ENCODE results near the gene FYCO1. TPM values are rescaled to one million over a fixed set of nuclear protein-coding genes. Genes with fewer than 3 reads are reported as not detected.

The FYCO1 gene
- total RNA-seq, 2 experiments from 2014 or later: 9.4 to 15.2 TPM

DNA sequence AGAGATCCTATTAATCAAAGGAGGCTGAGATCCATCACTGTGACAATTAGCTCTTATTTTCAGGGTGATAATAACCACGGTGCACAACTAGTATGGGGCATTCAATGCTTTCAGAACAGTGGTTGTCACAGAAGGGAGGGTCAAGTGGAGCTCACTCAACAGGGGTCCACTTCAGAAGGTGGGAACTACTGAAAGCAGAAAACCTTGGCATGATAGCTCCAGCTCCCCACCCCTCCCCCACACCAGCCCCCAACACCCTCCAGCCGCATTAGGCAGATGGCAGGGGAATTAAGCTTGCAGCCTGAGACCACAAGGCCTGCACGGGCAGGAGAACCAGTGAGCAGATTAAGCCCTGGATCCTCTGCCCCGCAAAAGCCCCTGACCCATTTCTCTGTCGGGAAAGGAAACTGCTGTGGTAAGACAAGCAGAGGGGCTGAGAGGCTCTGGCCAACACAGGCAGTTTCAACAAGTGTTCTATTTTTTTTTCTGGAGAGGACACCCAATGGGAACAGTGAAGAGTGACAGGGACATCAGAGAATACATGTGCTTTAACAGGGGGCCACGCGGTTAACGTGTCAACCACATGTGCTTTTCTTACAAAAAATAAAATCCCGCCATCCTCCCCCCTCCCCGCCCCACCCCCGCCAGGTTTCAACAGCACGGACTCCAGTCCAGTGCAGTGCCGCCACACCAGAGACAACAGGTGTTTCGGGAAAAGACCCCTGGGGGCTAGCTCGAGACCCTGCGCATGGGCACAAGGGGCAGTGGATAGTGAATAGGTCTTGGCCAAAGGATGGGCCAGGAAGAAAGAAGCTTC, 997 bp downstream of the FYCO1 start:
- Histone ChIP-seq H4K20me1 (ENCODE audit: insufficient read depth, low read length) (no peaks in the 10 kb centered on the region), H3K9me2 (ENCODE audit: insufficient read depth, low read length) (no peaks in the 10 kb centered on the region), H3K4me1 (ENCODE audit: insufficient read depth, low read length, poor library complexity, severe bottlenecking) (peaks cover 30% of the 10 kb centered on the region), H3K27ac (ENCODE audit: low read depth, low read length, poor library complexity, severe bottlenecking) (peak overlapping the region; percentile 33), H3K9me3 (ENCODE audit: low read length) (no peaks in the 10 kb centered on the region), H2AFZ (ENCODE audit: low read length) (peak overlapping the region; percentile 92), H3K36me3 (ENCODE audit: insufficient read depth, low read length) (no peaks in the 10 kb centered on the region), H3K79me2 (ENCODE audit: insufficient read depth, low read depth, low read length) (peaks cover 23% of the 10 kb centered on the region; the same call in 1 of the 2 replicates), H3K4me3 (ENCODE audit: low read depth, low read length, poor library complexity, severe bottlenecking) (peak overlapping the region; percentile 79), H3K4me2 (ENCODE audit: low read length) (peak overlapping the region; percentile 91)
- ChIA-PET POLR2A (interaction anchor here (0.6 to 1.1 kb wide), 4 partner anchors 17 to 554 kb away, joined by 3 to 6 read pairs (median 3); partner anchors contain the start of gene LZTFL1), CTCF (ENCODE audit: unreplicated experiment) (interaction anchor here (0.6 to 1.3 kb wide), 3 partner anchors 83 to 235 kb away, joined by 3 to 4 read pairs (median 3); no protein-coding TSS in a partner anchor)
- DNase-seq (ENCODE audit: low spot score): peak; percentile 38
- intact Hi-C loops (cut with micrococcal nuclease; ENCODE audit: unreplicated experiment): no loop called here
- no peak for TF ChIP-seq EZH2phosphoT487 (IDR thresholded peaks at IDR 0.05; ENCODE audit: borderline replicate concordance, low read depth, low read length)
- TF ChIP-seq, protein P1, sequence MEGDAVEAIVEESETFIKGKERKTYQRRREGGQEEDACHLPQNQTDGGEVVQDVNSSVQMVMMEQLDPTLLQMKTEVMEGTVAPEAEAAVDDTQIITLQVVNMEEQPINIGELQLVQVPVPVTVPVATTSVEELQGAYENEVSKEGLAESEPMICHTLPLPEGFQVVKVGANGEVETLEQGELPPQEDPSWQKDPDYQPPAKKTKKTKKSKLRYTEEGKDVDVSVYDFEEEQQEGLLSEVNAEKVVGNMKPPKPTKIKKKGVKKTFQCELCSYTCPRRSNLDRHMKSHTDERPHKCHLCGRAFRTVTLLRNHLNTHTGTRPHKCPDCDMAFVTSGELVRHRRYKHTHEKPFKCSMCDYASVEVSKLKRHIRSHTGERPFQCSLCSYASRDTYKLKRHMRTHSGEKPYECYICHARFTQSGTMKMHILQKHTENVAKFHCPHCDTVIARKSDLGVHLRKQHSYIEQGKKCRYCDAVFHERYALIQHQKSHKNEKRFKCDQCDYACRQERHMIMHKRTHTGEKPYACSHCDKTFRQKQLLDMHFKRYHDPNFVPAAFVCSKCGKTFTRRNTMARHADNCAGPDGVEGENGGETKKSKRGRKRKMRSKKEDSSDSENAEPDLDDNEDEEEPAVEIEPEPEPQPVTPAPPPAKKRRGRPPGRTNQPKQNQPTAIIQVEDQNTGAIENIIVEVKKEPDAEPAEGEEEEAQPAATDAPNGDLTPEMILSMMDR (conservative IDR thresholded peaks at IDR 0.05; ENCODE audit: low read length): no peak
- BruUV-seq (replicated peaks): no TSS peak

DNA sequence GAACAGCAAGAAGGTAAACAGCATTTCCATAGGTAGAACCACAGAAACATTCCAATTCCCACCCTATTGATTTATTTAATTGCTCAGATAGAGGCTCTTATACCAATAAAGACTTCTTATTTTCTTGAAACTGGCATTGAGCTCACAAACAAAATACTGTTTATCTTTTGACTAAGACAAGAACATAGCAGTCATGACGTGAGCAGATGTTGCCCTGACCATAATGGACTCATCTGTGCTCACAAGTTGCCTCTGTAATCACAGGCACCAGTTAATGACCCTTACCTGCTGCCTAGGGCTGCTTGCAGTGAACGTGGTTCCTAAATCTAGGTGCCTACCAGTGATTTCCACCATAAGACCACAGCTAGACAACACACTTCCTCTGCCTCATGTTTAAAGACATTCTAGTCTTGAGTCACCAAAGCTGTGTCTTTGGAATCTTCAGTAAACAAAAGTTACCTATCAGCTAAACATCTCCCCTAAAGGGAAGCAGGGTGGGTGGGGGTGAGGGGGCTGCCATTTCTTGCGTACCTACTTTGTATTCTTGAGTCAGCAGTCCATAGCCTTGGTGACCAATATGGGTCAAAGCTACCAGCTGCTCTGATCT, 2.1 kb downstream of the FYCO1 start:
- DNase-seq (ENCODE audit: low spot score): no peak
- peaks cover 23% of the 10 kb centered on the region; the same call in 1 of the 2 replicates for H3K79me2 ChIP-seq (ENCODE audit: insufficient read depth, low read depth, low read length)

More for the DNA sequence above, 2.1 kb downstream of the FYCO1 start:
- no peaks in the 10 kb centered on the region for H4K20me1 ChIP-seq (ENCODE audit: insufficient read depth, low read length)
- H3K4me2 ChIP-seq (ENCODE audit: low read length): peak overlapping the region; percentile 91
- peaks cover 30% of the 10 kb centered on the region for H3K4me1 ChIP-seq (ENCODE audit: insufficient read depth, low read length, poor library complexity, severe bottlenecking)
- BruUV-seq (replicated peaks): no TSS peak
- TF ChIP-seq EZH2phosphoT487 (IDR thresholded peaks at IDR 0.05; ENCODE audit: borderline replicate concordance, low read depth, low read length): no peak
- TF ChIP-seq, protein P1 (conservative IDR thresholded peaks at IDR 0.05; ENCODE audit: low read length): no peak
- H3K36me3 ChIP-seq (ENCODE audit: insufficient read depth, low read length): no peaks in the 10 kb centered on the region
- H3K4me3 ChIP-seq (ENCODE audit: low read depth, low read length, poor library complexity, severe bottlenecking): no peak overlapping the region
- ChIA-PET CTCF (ENCODE audit: unreplicated experiment) (interaction anchor here (0.5 to 1.2 kb wide), 3 partner anchors 83 to 342 kb away, joined by 3 to 10 read pairs (median 4); no protein-coding TSS in a partner anchor), POLR2A (interaction anchor here (0.6 to 0.9 kb wide), 3 partner anchors 9 to 18 kb away, joined by 3 to 4 read pairs (median 4); no protein-coding TSS in a partner anchor)
- no peaks in the 10 kb centered on the region for H3K9me3 ChIP-seq (ENCODE audit: low read length)
- intact Hi-C loops (cut with micrococcal nuclease; ENCODE audit: unreplicated experiment): no loop called here
- no peaks in the 10 kb centered on the region for H3K9me2 ChIP-seq (ENCODE audit: insufficient read depth, low read length)
- no peak overlapping the region for H3K27ac ChIP-seq (ENCODE audit: low read depth, low read length, poor library complexity, severe bottlenecking)
- no peak overlapping the region for H2AFZ ChIP-seq (ENCODE audit: low read length)

Data from OCI-LY7 (cell line).